Measurements from ENCODE around the gene AMPD3. TPM values are rescaled to one million over a fixed set of nuclear protein-coding genes. Genes with fewer than 3 reads are reported as not detected.

The AMPD3 gene
- total and polyA plus RNA-seq, 9 donors, result 2.0 to 9.3 (median 6.8) TPM

- TF ChIP-seq CTCF (IDR thresholded peaks at IDR 0.05) (no peak), EP300 (IDR thresholded peaks at IDR 0.05) (no peak), POLR2A (IDR thresholded peaks at IDR 0.05) (no peak)
- no peaks in the 10 kb centered on the region for H3K27me3 ChIP-seq
- H3K36me3 ChIP-seq, result no peaks in the 10 kb centered on the region
- intact Hi-C loops (cut with DNase I), result no loop called here
- H3K9me3 ChIP-seq, result no peaks in the 10 kb centered on the region
- peaks cover 9% of the 10 kb centered on the region for H3K4me1 ChIP-seq (ENCODE audit: insufficient read depth)
- H3K27ac ChIP-seq, result no peak overlapping the region
- WGBS, 3 donors, result 97 to 99% (median 97%) methylated on average over 2 of the region's 2 CpGs
- H3K4me3 ChIP-seq, result no peak overlapping the region
- peak in 1 of 5 donors; percentile 7 for DNase-seq
Observed at GRCh38 chr11:10492084-10492483, 37.0 kb downstream of the AMPD3 start.

DNA sequence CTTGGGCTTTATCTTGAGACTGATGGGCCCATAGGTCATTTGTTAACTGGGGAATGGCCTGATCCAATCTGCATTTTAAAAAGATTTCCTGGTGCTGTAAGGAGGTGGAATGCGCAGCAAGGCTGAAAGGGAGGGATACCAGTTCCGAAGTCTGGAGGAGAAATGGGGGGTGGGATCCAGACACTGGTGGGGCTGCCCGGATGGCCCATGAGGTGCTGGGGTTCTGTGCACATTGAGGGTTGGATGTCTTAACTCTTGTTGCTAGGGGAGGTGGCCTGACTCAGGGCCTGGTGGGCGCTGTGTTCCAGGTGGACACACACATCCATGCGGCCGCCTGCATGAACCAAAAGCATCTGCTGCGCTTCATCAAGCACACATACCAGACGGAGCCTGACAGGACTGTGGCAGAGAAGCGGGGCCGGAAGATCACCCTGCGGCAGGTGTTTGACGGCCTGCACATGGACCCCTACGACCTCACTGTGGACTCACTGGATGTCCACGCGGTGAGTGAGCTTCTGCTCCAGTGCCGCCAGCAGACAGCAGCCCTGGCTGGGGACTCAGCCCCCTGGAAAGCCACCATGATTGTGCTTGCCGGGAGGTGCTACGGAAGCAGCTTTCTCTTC is 38.1 kb downstream of the AMPD3 start:
- Histone ChIP-seq H3K27ac (no peak overlapping the region), H3K36me3 (no peaks in the 10 kb centered on the region), H3K4me1 (ENCODE audit: insufficient read depth) (peaks cover 9% of the 10 kb centered on the region), H3K27me3 (no peaks in the 10 kb centered on the region), H3K4me3 (no peak overlapping the region), H3K9me3 (no peaks in the 10 kb centered on the region)
- DNase-seq, result peak in 1 of 5 donors; percentile 13
- intact Hi-C loops (cut with DNase I), result no loop called here
- TF ChIP-seq EP300 (IDR thresholded peaks at IDR 0.05), result no peak
- no peak for TF ChIP-seq POLR2A (IDR thresholded peaks at IDR 0.05)
- TF ChIP-seq CTCF (IDR thresholded peaks at IDR 0.05), result no peak
- 95 to 98% (median 96%) methylated on average over 14 to 18 of the region's 18 CpGs for WGBS, 3 donors

GRCh38 chr11:10494636-10495463 is 39.8 kb downstream of the AMPD3 start:
- 93 to 95% (median 94%) methylated on average over 14 of the region's 14 CpGs for WGBS, 3 donors
- TF ChIP-seq EP300 (IDR thresholded peaks at IDR 0.05) (no peak), POLR2A (IDR thresholded peaks at IDR 0.05) (no peak)
- Histone ChIP-seq H3K9me3 (no peaks in the 10 kb centered on the region), H3K4me3 (no peak overlapping the region), H3K27me3 (no peaks in the 10 kb centered on the region), H3K4me1 (ENCODE audit: insufficient read depth) (peaks cover 9% of the 10 kb centered on the region), H3K36me3 (no peaks in the 10 kb centered on the region), H3K27ac (no peak overlapping the region)
- intact Hi-C loops (cut with DNase I), result no loop called here
- peak in 1 of 5 donors; percentile 11 for DNase-seq

DNA sequence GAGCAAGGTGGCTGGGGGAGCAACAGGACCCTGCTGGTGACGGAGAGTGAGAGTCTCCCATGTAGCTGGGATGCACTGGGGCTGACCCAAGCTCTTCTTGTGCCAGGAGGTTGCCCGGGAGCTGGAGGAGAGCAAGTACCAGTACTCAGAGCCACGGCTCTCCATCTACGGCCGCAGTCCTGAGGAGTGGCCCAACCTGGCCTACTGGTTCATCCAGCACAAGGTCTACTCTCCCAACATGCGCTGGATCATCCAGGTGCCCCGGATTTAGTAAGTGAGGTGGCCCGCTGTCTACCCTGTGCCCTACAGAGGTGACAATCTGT is 40.4 kb downstream of the AMPD3 start:
- Histone ChIP-seq H3K27me3 (no peaks in the 10 kb centered on the region), H3K4me3 (no peak overlapping the region), H3K36me3 (no peaks in the 10 kb centered on the region), H3K27ac (no peak overlapping the region), H3K4me1 (ENCODE audit: insufficient read depth) (peaks cover 7% of the 10 kb centered on the region), H3K9me3 (no peaks in the 10 kb centered on the region)
- peak in 1 of 5 donors; percentile 10 for DNase-seq
- no peak for TF ChIP-seq POLR2A (IDR thresholded peaks at IDR 0.05)
- no peak for TF ChIP-seq CTCF (IDR thresholded peaks at IDR 0.05)
- no peak for TF ChIP-seq EP300 (IDR thresholded peaks at IDR 0.05)
- WGBS, 3 donors, result 96 to 99% (median 97%) methylated on average over 8 of the region's 8 CpGs
- intact Hi-C loops (cut with DNase I), result no loop called here

Measured in ovary (tissue), 9 donors.